ENCODE results near the gene SPATA46.

The SPATA46 gene

GRCh38 chr1:162390396-162391185 is 13.9 kb upstream of the SPATA46 start:
- no peak for DNase-seq

- no peak for DNase-seq
These were observed 13.3 kb upstream of the SPATA46 start for GRCh38 chr1:162389971-162390370.

- no peak for DNase-seq
These were observed 12.6 kb upstream of the SPATA46 start for GRCh38 chr1:162389021-162389818.

- DNase-seq, result no peak
These were observed 12.0 kb upstream of the SPATA46 start for GRCh38 chr1:162388615-162389014.

GRCh38 chr1:162388083-162388594 is 11.5 kb upstream of the SPATA46 start:
- no peak for DNase-seq

GRCh38 chr1:162387226-162388082 is 10.8 kb upstream of the SPATA46 start:
- DNase-seq, result no peak

GRCh38 chr1:162386292-162387225 is 9.9 kb upstream of the SPATA46 start:
- DNase-seq, result no peak

GRCh38 chr1:162385702-162386101 is 9.0 kb upstream of the SPATA46 start:
- DNase-seq, result no peak

- no peak for DNase-seq
These were observed 8.6 kb upstream of the SPATA46 start for GRCh38 chr1:162385280-162385623.

GRCh38 chr1:162384601-162385279 is 8.1 kb upstream of the SPATA46 start:
- DNase-seq, result no peak

GRCh38 chr1:162384116-162384515 is 7.5 kb upstream of the SPATA46 start:
- no peak for DNase-seq

- no peak for DNase-seq
These were observed 6.9 kb upstream of the SPATA46 start for GRCh38 chr1:162383516-162383915.

- DNase-seq, result no peak
These were observed 6.4 kb upstream of the SPATA46 start for GRCh38 chr1:162383091-162383490.

GRCh38 chr1:162381941-162382750 is 5.5 kb upstream of the SPATA46 start:
- DNase-seq, result no peak

- no peak for DNase-seq
These were observed 4.7 kb upstream of the SPATA46 start, which contains the start of gene C1orf226 for GRCh38 chr1:162381383-162381782. TSS of gene C1orf226 (plus strand) at chr1:162381728. CDS start at chr1:162381902, 174 bp downstream.

GRCh38 chr1:162380061-162380846 is 3.6 kb upstream of the SPATA46 start:
- DNase-seq, result no peak

GRCh38 chr1:162375463-162375862 is 1.2 kb downstream of the SPATA46 start:
- no peak for DNase-seq

GRCh38 chr1:162374406-162374805 is 2.2 kb downstream of the SPATA46 start:
- no peak for DNase-seq

GRCh38 chr1:162373541-162374260 is 3.0 kb downstream of the SPATA46 start:
- DNase-seq, result no peak
